Stimulated activated CD4-positive, alpha-beta T cell treated with anti-CD3 and anti-CD28 coated beads, Interleukin-2, amount 100 ng/mL, for 24 hours (primary cell): ENCODE measurements around the gene KIF24.
"Not testable (repeated sequence)": the region's sequence is repeated elsewhere in the genome, so short reads cannot be mapped to it uniquely, and the experiment has no call there.

Experiments used
- DNase-seq, 2 donors: peaks; one replicate each; pipeline ENCODE4 v3.0.0-alpha.2; 2020

Gene KIF24

DNA sequence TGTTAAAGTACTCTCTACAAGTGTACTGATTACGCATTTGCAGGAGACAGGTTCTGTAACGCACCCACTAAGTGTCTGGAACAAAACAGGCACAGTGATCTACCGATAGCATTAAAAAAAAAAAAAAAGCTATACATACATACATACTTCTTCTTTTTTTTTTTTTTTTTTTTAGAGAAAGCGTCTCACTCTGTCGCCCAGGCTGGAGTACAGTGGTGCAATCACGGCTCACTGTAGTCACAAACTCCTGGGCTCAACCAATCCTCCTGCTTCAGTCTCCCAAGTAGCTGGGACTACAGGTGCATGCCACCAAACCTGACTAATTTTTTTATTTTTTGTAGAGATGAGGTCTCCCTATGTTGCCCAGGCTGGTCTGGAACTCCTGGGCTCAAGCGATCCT, 7.6 kb downstream of the KIF24 start:
- no peak for DNase-seq

GRCh38 chr9:34318163-34318790, 10.8 kb downstream of the KIF24 start:
- DNase-seq: no peak

GRCh38 chr9:34317436-34317835, 11.6 kb downstream of the KIF24 start:
- no peak for DNase-seq

DNA sequence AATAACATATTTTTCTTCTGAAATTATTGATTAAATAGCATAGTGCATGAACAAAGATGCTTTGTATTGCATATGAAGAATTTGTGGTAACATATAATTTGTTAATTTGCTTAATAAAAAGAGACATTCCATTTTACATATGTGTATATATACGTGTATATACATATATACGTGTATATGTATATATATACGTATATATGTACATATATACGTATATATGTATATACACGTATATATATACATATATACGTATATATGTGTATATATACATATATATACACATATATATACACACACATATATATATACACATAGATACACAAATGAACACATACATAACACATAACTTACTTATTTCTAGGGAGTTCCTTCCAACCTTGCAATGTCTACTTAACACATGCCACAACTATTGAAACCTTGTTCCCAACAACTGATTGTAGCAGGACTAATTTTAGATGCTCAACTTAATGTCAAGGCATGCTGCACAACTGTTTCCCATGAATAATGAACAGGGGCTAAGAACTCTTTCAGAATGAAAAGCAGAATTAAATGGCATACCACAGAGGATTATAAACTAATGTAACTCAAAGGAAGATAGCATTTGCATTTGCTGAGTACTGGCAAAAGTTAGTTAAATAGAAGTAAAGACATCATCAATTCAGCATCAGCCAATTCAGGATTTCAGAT, 17.4 kb downstream of the KIF24 start:
- no peak for DNase-seq

DNA sequence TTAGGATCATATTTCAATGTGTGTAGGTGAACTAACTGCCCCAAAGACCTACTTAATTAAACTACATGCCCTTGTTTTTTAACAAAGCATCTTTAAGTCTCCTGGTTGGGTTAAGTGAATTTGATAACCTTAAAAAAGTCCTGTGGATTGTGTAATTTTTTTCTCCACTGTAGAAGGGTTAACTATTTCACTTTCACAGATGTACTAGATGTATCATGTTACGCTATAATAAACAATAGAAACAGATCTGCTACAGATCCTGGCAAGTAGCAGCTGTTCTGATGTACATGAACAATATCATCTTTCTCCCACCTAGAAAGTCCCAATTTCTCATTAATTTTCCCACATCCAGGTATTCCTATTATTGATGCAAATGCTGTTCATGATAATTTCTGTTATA, 18.9 kb downstream of the KIF24 start:
- DNase-seq: no peak

DNA sequence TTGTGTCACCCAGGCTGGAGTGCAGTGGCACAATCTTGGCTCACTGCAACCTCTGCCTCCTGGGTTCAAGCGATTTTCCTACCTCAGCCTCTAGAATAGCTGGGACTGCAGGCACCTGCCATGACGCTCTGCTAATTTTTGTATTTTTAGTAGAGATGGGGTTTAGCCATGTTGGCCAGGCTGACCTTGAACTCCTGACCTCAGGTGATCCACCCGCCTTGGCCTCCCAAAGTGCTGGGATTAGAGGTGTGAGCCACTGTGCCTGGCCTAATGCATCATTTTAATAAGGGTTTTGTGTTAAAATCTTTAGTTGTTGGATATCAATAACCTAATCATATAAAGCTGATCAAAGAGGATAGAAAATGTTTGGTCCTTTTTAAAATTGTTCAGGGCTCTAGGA, 20.8 kb downstream of the KIF24 start:
- not testable (repeated sequence) for DNase-seq

GRCh38 chr9:34301064-34301463, 28.0 kb downstream of the KIF24 start:
- not testable (repeated sequence) for DNase-seq

DNA sequence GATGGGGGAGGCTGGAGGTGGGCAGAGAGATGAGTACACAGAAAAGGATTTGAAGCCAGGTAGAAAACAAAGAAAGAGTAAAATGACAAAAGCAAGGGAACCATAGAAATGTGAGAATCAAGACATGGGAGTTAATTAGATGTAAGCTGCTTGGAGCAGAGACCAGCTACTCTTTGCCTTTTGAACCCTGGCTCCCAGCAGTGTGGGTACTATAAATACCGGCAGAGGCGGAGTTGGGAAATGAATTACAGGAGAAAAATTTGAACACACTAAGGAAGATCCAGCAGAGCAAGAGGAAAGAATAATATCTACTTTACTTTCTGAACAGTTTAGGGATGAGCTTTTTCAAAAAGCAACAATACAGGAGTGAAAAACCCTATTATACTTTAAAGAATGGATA, 36.5 kb downstream of the KIF24 start:
- DNase-seq: no peak

DNA sequence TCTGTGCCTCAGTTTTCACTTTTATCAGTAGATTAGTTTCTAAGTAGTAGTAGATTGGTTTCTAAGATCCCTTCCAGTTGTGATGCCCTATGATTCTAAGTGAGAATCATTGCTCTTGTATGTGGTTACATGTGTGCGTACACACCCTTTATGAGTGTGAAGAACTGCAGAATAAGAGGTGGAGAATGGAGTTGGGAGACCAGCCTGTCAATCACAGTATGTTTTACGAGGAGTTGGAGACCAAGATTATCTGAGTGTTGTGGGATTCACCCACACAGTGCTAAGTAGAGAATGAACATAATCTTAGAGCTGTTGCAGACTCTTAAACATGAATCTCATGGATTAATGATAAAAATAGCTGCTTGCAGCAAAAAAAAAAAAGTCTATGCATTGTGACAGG, 37.6 kb downstream of the KIF24 start:
- DNase-seq: no peak

DNA sequence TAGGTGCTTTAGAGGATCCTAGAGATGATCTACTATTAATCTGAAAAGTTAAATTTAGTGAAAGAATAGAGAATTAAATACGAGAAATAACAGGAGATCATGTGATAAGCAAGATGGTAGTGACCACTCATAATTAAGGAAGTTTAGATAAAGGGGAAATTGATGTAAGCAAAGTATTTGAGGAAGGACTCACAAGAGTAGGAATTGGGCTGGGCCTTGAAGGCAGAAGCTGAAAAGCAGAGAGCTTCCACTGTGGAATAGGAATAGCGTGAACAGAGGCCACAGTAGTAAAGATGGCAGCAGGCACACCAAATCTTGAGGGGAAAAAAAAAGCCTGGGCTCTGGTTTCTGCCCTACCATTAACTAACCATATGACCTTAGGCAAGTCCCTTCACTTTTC, 38.0 kb downstream of the KIF24 start:
- no peak for DNase-seq

GRCh38 chr9:34289159-34289558, 39.9 kb downstream of the KIF24 start:
- no peak for DNase-seq

DNA sequence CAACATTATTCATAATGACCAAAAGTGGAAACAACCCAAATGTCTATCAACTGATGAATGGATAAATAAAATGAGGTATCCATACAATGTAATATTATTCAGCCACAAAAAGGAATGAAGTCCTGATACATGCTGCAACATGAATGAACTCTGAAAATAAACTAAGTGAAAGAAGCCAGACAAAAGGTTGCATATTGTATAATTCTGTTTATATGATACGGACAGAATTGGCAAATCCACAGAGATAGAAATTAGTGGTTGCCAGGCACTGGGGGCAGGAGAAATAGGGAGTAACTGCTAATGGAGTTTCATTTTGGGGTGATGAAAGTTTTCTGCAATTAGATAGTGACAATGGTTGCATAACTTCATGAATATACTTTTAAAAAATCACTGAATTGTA, 47.0 kb downstream of the KIF24 start:
- no peak for DNase-seq

- DNase-seq: no peak
Observed at GRCh38 chr9:34279411-34279810, 49.7 kb downstream of the KIF24 start.
